MM.1S (cell line): ENCODE measurements around the gene RBM8A.
A peak's percentile ranks its signal among the peaks of the same experiment; 100 is the strongest.

ENCODE experiments used
- DNase-seq: peaks from one replicate; pipeline ENCODE4 v3.0.0-alpha.2; 2015
- H2AFZ ChIP-seq: fragments of 300-600 bp; sonication (generic); 2 replicates; pipeline ENCODE4 v1.6.0; 2016; ENCODE audit warnings: antibody characterized with exemption, low read length
- H3F3A ChIP-seq: fragments of 300-600 bp; sonication (generic); 2 replicates; pipeline ENCODE4 v1.6.1; 2016; ENCODE audit warnings: mild to moderate bottlenecking, antibody characterized with exemption, low read length, moderate library complexity, mixed read lengths; ENCODE audit not compliant: insufficient read depth
- H3K27ac ChIP-seq: fragments of 300-600 bp; sonication (generic); 2 replicates; pipeline ENCODE4 v1.5.1; 2016; ENCODE audit warnings: mild to moderate bottlenecking, low read length
- H3K27me3 ChIP-seq: fragments of 300-600 bp; sonication (generic); replicated peaks from 2 replicates; pipeline ENCODE4 v1.6.0; 2016; ENCODE audit warnings: low read length; ENCODE audit not compliant: insufficient read depth
- H3K36me3 ChIP-seq: fragments of 300-600 bp; sonication (generic); replicated peaks from 2 replicates; pipeline ENCODE4 v1.6.1; 2016; ENCODE audit warnings: mild to moderate bottlenecking, low read length, mixed read lengths; ENCODE audit not compliant: insufficient read depth
- H3K4me1 ChIP-seq: fragments of 300-600 bp; sonication (generic); 2 replicates; pipeline ENCODE4 v1.6.1; 2016; ENCODE audit warnings: low read length, mixed read lengths
- H3K4me2 ChIP-seq: fragments of 300-600 bp; sonication (generic); 2 replicates; pipeline ENCODE4 v1.6.0; 2016; ENCODE audit warnings: low read depth, low read length
- H3K4me3 ChIP-seq: fragments of 300-600 bp; sonication (generic); 2 replicates; pipeline ENCODE4 v1.5.1; 2016; ENCODE audit warnings: low read length, mixed read lengths
- H3K79me2 ChIP-seq: fragments of 300-600 bp; sonication (generic); 2 replicates; pipeline ENCODE4 v1.6.1; 2016; ENCODE audit warnings: mixed run types, low read length, mixed read lengths
- H3K9ac ChIP-seq: fragments of 300-600 bp; sonication (generic); 2 replicates; pipeline ENCODE4 v1.6.1; 2016; ENCODE audit warnings: low read length, mixed read lengths
- H3K9me2 ChIP-seq: fragments of 300-600 bp; sonication (generic); replicated peaks from 2 replicates; pipeline ENCODE4 v1.6.1; 2016; ENCODE audit warnings: mild to moderate bottlenecking, low read length, mixed read lengths; ENCODE audit not compliant: insufficient read depth
- H3K9me3 ChIP-seq: fragments of 300-600 bp; sonication (generic); replicated peaks from 2 replicates; pipeline ENCODE4 v1.6.1; 2016; ENCODE audit warnings: mild to moderate bottlenecking, low read length, mixed read lengths; ENCODE audit not compliant: insufficient read depth
- H4K20me1 ChIP-seq: fragments of 300-600 bp; sonication (generic); 2 replicates; pipeline ENCODE4 v1.6.1; 2016; ENCODE audit warnings: mild to moderate bottlenecking, low read length, moderate library complexity, mixed read lengths; ENCODE audit not compliant: insufficient read depth
- EZH2 ChIP-seq: fragments of 300-600 bp; sonication (generic); optimal IDR thresholded peaks from 2 replicates; pipeline ENCODE3; 2017; ENCODE audit warnings: low read depth, mild to moderate bottlenecking, antibody characterized with exemption, low read length, mixed read lengths
- EZH2phosphoT487 ChIP-seq: fragments of 300-600 bp; sonication (generic); IDR thresholded peaks from 2 replicates; pipeline ENCODE4 v1.6.1; 2018; ENCODE audit warnings: antibody characterized with exemption, low read length
- TF ChIP-seq, protein P1 (sequence below): fragments of 300-600 bp; sonication (generic); IDR thresholded peaks from 2 replicates; pipeline ENCODE4 v1.5.1; 2016; ENCODE audit warnings: antibody characterized with exemption, low read length, mixed read lengths

RBM8A gene

DNA sequence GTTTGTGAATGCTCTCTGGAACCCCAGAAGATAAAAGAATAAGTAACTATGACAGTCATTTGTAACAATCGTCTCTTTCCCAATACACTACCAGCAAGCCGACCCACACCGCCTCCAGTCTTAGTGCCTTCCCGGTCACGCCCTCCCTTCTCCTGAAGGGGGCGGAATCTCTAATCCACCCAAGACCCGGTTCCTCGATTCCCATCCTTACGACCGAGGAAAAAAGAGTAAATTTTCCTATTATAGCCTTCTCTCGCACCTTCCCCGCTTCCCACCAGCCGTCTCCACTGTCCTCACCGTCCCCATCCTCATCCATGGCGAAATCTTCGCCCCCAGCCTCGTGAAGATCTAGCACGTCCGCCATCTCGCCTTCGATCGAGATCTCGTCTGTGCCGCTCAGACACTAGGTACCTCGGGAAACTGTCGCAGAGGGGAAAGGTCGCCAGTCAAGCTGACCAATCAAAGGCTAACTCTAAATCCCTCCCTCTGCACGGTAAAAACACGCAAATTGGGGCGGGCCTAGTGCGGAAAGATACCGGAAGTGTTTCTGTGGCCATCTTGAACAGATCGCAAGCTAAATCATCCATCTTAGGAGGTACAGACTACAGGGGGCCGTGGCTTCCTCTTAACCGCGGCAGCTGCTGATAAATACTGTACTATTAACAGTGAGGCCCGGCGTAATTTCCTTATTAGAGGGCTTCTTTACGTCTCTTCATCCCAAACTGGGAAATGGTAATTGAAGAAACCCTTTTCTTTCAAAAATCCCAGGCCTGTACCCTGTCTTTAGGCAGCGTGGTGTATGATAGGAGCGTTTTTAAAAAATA lies at the start of gene RBM8A:
TSS of gene RBM8A (minus strand) at position 422 of the 824 bp plus-strand sequence. CDS start at position 364, 58 bp downstream.
- no peak for TF ChIP-seq EZH2phosphoT487
- TF ChIP-seq, protein P1, sequence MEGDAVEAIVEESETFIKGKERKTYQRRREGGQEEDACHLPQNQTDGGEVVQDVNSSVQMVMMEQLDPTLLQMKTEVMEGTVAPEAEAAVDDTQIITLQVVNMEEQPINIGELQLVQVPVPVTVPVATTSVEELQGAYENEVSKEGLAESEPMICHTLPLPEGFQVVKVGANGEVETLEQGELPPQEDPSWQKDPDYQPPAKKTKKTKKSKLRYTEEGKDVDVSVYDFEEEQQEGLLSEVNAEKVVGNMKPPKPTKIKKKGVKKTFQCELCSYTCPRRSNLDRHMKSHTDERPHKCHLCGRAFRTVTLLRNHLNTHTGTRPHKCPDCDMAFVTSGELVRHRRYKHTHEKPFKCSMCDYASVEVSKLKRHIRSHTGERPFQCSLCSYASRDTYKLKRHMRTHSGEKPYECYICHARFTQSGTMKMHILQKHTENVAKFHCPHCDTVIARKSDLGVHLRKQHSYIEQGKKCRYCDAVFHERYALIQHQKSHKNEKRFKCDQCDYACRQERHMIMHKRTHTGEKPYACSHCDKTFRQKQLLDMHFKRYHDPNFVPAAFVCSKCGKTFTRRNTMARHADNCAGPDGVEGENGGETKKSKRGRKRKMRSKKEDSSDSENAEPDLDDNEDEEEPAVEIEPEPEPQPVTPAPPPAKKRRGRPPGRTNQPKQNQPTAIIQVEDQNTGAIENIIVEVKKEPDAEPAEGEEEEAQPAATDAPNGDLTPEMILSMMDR: peak; percentile 77
- Histone ChIP-seq H3K36me3 (peaks cover 9% of the 10 kb centered on the region; the same call in 1 of the 2 replicates), H3K9ac (peak within 1 kb of the TSS; percentile 99), H3K9me2 (no peaks in the 10 kb centered on the region), H3K9me3 (no peaks in the 10 kb centered on the region), H3K27ac (peak within 1 kb of the TSS; percentile 89), H3F3A (peaks cover 33% of the 10 kb centered on the region), H3K79me2 (peaks cover 22% of the 10 kb centered on the region), H3K4me2 (peak within 1 kb of the TSS; percentile 81), H4K20me1 (no peaks in the 10 kb centered on the region), H3K27me3 (no peaks in the 10 kb centered on the region), H3K4me3 (peak within 1 kb of the TSS; percentile 94), H2AFZ (peak within 1 kb of the TSS; percentile 78), H3K4me1 (peaks cover 8% of the 10 kb centered on the region)
- peak; percentile 100 for DNase-seq

DNA sequence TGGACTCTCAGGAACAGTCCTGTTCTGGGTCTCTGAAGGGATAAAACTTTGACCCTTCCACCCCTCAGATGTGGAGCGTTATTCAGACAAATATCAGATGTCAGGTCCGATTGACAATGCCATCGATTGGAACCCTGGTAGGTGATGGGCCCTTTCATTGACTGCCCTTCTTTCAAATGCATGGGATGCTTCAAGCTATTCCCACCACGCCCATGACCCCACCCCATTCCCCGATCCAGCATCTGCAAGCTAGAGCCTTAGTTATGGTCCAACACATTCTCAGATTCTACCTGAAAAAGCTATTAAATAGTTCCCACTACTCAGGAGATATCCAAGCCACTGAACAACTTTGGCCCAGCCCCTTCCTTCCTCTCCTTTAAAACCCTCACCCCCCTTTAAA lies 49.7 kb upstream of the RBM8A start:
- Histone ChIP-seq H3K36me3 (no peaks in the 10 kb centered on the region), H2AFZ (peak overlapping the region; percentile 54), H3K9me2 (no peaks in the 10 kb centered on the region), H3K27me3 (no peaks in the 10 kb centered on the region), H3K79me2 (no peaks in the 10 kb centered on the region), H3K27ac (no peak overlapping the region), H3K4me3 (no peak overlapping the region), H4K20me1 (no peaks in the 10 kb centered on the region), H3K4me1 (peaks cover 45% of the 10 kb centered on the region), H3F3A (peaks cover 38% of the 10 kb centered on the region), H3K4me2 (peak overlapping the region; percentile 61; the same call in 1 of the 2 replicates), H3K9ac (peak overlapping the region; percentile 8; the same call in 1 of the 2 replicates), H3K9me3 (no peaks in the 10 kb centered on the region)
- no peak for DNase-seq
- TF ChIP-seq, protein P1: no peak
- TF ChIP-seq EZH2phosphoT487: no peak
- no peak for TF ChIP-seq EZH2

DNA sequence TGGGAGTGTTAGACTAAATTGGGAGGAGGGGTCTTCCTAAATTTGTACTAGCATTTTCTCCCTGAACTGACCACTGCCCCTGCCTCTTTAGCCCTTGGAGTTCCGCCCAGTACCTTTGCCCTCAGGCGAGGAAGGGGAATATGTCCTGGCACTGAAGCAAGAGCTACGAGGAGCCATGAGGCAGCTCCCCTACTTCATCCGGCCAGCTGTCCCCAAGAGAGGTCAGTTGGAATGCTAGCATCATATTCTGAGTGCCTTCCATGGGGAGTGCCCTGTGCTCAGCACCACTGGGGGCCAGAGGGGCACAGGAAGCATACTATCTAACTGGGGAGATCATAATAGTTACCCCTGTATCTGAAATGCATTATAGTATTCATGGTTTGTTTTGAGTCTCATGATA lies 47.9 kb upstream of the RBM8A start:
- H3K27ac ChIP-seq: no peak overlapping the region

More for the DNA sequence above, 47.9 kb upstream of the RBM8A start:
- no peaks in the 10 kb centered on the region for H4K20me1 ChIP-seq
- no peaks in the 10 kb centered on the region for H3K36me3 ChIP-seq
- no peak for DNase-seq
- H3K9ac ChIP-seq: no peak overlapping the region
- H3F3A ChIP-seq: peaks cover 21% of the 10 kb centered on the region
- no peaks in the 10 kb centered on the region for H3K9me2 ChIP-seq
- H3K4me1 ChIP-seq: peaks cover 28% of the 10 kb centered on the region
- TF ChIP-seq EZH2 (no peak), EZH2phosphoT487 (no peak)
- TF ChIP-seq, protein P1: no peak
- no peak overlapping the region for H3K4me3 ChIP-seq
- no peak overlapping the region for H3K4me2 ChIP-seq
- no peaks in the 10 kb centered on the region for H3K79me2 ChIP-seq
- H3K9me3 ChIP-seq: no peaks in the 10 kb centered on the region
- no peak overlapping the region for H2AFZ ChIP-seq
- no peaks in the 10 kb centered on the region for H3K27me3 ChIP-seq
